GM21367 (cell line): Measurements from ENCODE around the gene INAVA.
"Not testable (repeated sequence)": the region's sequence is repeated elsewhere in the genome, so short reads cannot be mapped to it uniquely, and the experiment has no call there.

Source experiments
- ATAC-seq: cut with Tn5 transposase; IDR thresholded peaks from one replicate; pipeline ENCODE4 v1.9.1; 2021; ENCODE audit not compliant: unreplicated experiment

The INAVA gene

GRCh38 chr1:200960236-200960947 lies 65.7 kb downstream of the INAVA start:
- ATAC-seq, result no peak

- ATAC-seq, result no peak
Observed at GRCh38 chr1:200960948-200961340, 66.2 kb downstream of the INAVA start.

- not testable (repeated sequence) for ATAC-seq
Observed at GRCh38 chr1:200962151-200962550, 67.5 kb downstream of the INAVA start.

- no peak for ATAC-seq
Observed at GRCh38 chr1:200962631-200963030, 67.9 kb downstream of the INAVA start.

DNA sequence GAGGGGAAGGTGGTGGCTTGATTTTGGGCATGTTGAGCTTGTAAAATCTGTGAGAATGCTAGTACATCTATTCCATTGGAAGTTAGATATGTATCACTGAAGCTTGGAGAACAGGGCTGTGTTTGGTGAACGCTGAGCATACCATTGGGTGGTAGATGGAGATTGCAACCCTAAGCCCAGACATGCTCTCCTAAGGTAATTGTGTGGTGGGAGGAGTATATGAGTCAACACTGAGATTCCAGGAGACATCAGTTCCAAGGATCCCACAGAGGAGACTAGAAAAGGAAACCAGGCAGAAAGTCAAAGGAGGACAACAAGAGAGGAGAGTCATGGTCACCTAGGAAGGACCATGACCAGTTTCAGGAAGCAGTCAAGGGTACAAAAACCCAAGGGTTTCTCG lies 68.4 kb downstream of the INAVA start:
- ATAC-seq, result no peak

DNA sequence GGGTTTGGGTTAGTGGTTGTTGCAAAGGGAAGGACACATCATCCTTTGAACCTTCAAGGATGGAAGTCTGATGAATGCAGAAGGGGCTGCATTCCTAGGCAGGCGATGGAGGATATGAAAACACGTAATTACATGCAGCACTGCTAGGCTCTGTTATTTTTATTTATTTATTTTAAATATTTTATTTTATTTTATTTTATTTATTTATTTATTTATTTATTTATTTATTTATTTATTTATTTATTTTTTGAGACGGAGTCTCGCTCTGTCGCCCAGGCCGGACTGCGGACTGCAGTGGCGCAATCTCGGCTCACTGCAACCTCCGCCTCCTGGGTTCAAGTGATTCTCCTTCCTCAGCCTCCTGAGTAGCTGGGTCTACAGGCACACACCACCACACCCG lies 69.2 kb downstream of the INAVA start:
- ATAC-seq, result not testable (repeated sequence)
